HFFc6 (cell line): ENCODE data around the gene MIAT. TPM values are rescaled to one million over a fixed set of nuclear protein-coding genes. Genes with fewer than 3 reads are reported as not detected.

ENCODE experiments used
- DNase-seq: peaks from one replicate; pipeline ENCODE4 v3.0.0-alpha.2; 2018
- H3K27ac Mint-ChIP-seq: 2 replicates; pipeline ENCODE4 v1.8.0; 2020; ENCODE audit warnings: mild to moderate bottlenecking, mixed read lengths
- H3K27me3 Mint-ChIP-seq: 2 replicates; pipeline ENCODE4 v1.8.0; 2021; ENCODE audit warnings: mild to moderate bottlenecking, moderate library complexity, mixed read lengths; ENCODE audit not compliant: insufficient read depth
- H3K36me3 Mint-ChIP-seq: 2 replicates; pipeline ENCODE4 v1.8.0; 2021; ENCODE audit warnings: low read depth, mixed read lengths
- H3K4me1 Mint-ChIP-seq: 2 replicates; pipeline ENCODE4 v1.8.0; 2020; ENCODE audit warnings: low read depth, mixed read lengths
- H3K4me3 Mint-ChIP-seq: 2 replicates; pipeline ENCODE4 v1.8.0; 2020; ENCODE audit warnings: mild to moderate bottlenecking, moderate library complexity, mixed read lengths
- H3K9me3 Mint-ChIP-seq: 2 replicates; pipeline ENCODE4 v1.8.0; 2020; ENCODE audit warnings: mild to moderate bottlenecking, mixed read lengths
- total RNA-seq, 6 experiments: library from RNA; stranded (reverse); fragmentation: NEBNext Ultra II Directional; extraction: Animal tissue kit (Norgen Biotek cat#: 25700); gene quantifications; 2 replicates in 1 of 6; 3 replicates in 5 of 6; pipeline ENCODE4 v1.2.3, GENCODE V29; 2021
- TF ChIP-seq, protein P1 (sequence below): fragments of 200-600 bp; sonication (generic); IDR thresholded peaks from 2 replicates; pipeline ENCODE4 v1.5.0; 2021; ENCODE audit warnings: antibody characterized with exemption, mild to moderate bottlenecking

The MIAT gene
- total RNA-seq, 6 experiments from 2014 or later: 0.55 to 0.89 (median 0.75) TPM

DNA sequence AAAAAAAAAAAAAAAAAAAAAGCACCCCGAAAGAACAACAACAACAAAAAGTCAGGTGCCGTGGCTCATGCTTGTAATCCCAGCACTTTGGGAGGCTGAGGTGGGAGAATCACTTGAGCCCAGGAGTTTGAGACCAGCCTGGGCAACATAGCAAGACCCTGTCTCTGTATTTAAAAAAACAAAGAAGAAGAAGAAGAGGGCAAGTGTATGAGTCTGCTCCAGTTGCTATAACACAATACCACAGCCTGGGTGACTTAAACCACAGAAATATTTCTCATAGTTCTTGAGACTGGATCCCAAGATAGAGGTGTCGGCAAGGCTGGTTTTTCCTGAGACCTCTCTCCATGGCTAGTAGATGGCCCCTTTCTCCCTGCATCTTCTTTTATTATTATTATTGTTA, 23.2 kb upstream of the MIAT start:
- H3K27me3 Mint-ChIP-seq: peaks cover 8% of the 10 kb centered on the region
- no peak overlapping the region for H3K4me3 Mint-ChIP-seq
- no peaks in the 10 kb centered on the region for H3K9me3 Mint-ChIP-seq
- TF ChIP-seq, protein P1, sequence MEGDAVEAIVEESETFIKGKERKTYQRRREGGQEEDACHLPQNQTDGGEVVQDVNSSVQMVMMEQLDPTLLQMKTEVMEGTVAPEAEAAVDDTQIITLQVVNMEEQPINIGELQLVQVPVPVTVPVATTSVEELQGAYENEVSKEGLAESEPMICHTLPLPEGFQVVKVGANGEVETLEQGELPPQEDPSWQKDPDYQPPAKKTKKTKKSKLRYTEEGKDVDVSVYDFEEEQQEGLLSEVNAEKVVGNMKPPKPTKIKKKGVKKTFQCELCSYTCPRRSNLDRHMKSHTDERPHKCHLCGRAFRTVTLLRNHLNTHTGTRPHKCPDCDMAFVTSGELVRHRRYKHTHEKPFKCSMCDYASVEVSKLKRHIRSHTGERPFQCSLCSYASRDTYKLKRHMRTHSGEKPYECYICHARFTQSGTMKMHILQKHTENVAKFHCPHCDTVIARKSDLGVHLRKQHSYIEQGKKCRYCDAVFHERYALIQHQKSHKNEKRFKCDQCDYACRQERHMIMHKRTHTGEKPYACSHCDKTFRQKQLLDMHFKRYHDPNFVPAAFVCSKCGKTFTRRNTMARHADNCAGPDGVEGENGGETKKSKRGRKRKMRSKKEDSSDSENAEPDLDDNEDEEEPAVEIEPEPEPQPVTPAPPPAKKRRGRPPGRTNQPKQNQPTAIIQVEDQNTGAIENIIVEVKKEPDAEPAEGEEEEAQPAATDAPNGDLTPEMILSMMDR: no peak
- DNase-seq: no peak
- no peak overlapping the region for H3K27ac Mint-ChIP-seq
- H3K36me3 Mint-ChIP-seq: no peaks in the 10 kb centered on the region
- peaks cover 6% of the 10 kb centered on the region for H3K4me1 Mint-ChIP-seq

DNA sequence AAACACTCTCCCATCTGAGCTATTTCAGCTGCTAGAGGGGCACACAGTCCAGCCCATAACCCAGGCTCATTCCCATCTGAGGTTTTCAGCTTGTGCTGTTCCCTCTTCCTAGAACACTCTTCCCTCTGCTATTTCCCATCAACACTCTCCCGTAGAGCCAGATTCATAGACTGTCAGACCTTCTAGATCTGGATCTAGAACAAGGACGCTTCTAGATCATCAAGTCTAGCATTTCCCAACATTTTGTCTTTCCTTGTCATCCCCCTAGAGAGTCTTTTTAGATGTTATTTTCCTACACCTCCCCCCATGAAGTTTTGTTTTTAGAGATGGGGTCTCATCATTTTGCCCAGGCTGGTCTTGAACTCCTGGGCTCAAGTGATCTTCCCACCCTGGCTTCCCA, 22.3 kb upstream of the MIAT start:
- H3K36me3 Mint-ChIP-seq: no peaks in the 10 kb centered on the region
- TF ChIP-seq, protein P1: no peak
- H3K4me3 Mint-ChIP-seq: no peak overlapping the region
- H3K27ac Mint-ChIP-seq: no peak overlapping the region
- no peak for DNase-seq
- peaks cover 6% of the 10 kb centered on the region for H3K4me1 Mint-ChIP-seq
- peaks cover 8% of the 10 kb centered on the region for H3K27me3 Mint-ChIP-seq
- H3K9me3 Mint-ChIP-seq: no peaks in the 10 kb centered on the region

DNA sequence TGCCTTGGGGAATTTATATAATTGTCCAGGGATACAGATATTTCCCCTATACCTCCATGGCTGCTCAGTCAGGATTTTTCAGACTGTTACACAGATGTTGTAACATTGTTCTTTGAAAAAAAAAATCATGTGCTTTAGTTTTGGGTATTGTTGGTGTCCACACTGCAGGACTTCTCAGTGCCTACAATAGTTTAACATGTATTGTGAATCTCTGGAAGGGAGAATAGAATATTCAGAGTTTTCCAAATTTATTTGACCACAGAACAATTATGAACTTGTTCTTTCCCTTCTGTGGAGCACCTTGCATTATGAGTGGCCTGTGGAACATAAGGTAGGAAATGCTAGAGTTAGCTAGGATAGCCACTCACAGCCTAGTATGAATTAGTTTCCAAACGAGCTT, 21.1 kb upstream of the MIAT start:
- H3K36me3 Mint-ChIP-seq: no peaks in the 10 kb centered on the region
- TF ChIP-seq, protein P1: no peak
- H3K4me3 Mint-ChIP-seq: no peak overlapping the region
- H3K9me3 Mint-ChIP-seq: no peaks in the 10 kb centered on the region
- peaks cover 8% of the 10 kb centered on the region for H3K27me3 Mint-ChIP-seq
- H3K27ac Mint-ChIP-seq: no peak overlapping the region
- peaks cover 6% of the 10 kb centered on the region for H3K4me1 Mint-ChIP-seq
- DNase-seq: no peak

DNA sequence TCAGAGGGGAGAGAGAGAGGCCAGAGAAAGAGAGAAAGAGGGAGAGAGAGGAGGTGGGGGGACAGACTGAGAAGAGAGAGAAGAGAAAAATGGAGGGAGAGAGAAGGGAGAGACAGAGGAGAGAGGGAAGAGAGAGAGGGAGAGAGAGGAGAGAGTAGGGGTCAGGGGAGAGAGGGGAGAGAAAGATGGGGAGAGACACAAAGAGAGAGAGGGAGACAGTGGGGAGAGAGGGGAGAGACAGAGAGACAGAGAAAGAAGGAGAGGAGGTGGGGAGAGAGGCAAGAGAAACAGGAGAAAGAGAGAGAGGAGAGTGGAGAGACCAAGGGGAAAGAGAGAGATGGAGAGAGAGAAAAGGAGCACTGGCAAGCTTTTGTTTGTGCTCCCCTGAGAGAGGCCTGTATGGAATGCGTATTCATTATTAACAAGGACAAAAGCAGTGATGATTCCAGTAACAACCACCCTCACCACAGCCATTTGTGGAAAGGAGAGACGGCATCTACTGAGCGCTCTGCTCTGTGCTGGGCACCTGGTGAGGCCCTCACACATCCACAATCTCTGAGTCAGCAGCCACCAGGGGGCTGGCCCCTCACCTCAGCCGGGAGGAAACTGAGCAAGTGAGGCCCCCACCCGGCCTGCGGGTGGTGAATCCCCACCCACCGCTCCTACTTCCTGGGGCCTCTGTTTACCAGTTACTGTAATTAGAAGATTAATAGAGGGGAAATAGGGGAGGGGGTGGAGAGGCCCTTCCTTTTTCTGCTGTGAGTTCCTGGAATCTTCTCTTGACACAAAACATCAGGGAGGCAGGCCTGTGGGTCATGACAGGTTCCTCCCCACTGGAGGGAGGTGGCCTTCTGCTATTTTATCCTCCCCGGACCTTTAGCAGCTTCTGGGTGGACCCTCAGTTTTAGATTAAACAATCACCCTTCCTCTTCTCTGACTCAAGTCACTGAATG, 14.6 kb upstream of the MIAT start:
- H3K36me3 Mint-ChIP-seq: no peaks in the 10 kb centered on the region
- no peaks in the 10 kb centered on the region; the same call in 1 of the 2 replicates for H3K27me3 Mint-ChIP-seq
- TF ChIP-seq, protein P1: peak; percentile 30; the same call in 1 of the 2 replicates
- H3K4me3 Mint-ChIP-seq: no peak overlapping the region
- peaks cover 35% of the 10 kb centered on the region for H3K4me1 Mint-ChIP-seq
- no peak overlapping the region for H3K27ac Mint-ChIP-seq
- H3K9me3 Mint-ChIP-seq: no peaks in the 10 kb centered on the region
- DNase-seq: no peak

DNA sequence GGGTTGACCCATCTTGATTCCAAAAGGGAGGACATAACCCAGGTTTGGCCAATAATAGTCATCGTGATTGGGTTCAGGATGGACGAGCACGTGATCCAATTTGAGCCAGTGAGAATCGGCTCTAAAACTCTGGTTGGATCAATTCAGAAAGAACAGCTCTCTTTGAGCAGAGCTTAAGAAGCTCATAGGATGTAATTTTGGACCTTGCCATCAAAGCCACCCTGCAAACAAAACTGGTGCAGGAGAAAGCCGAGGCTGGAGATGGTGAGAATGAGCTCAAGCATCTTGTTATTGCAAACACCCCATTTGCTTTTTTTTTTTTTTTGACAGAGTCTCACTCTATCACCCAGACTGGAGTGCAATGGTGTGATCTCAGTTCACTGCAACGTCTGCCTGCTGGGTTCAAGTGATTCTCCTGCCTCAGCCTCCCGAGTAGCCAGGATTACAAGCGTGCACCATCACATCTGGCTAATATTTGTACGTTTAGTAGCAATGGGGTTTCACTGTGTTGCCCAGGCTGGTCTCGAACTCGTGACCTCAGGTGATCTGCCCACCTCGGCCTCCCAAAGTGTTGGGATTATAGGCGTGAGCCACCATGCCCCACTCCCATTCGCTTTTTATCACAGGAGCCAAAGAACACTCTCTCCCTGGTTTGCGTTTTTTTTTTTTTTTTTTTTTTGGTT, 13.8 kb upstream of the MIAT start:
- Mint-ChIP-seq H3K4me3 (no peak overlapping the region), H3K27me3 (no peaks in the 10 kb centered on the region; the same call in 1 of the 2 replicates), H3K27ac (no peak overlapping the region), H3K36me3 (no peaks in the 10 kb centered on the region), H3K4me1 (peaks cover 37% of the 10 kb centered on the region), H3K9me3 (no peaks in the 10 kb centered on the region)
- TF ChIP-seq, protein P1: no peak
- DNase-seq: no peak
